OCI-LY1 (cell line): Measurements from ENCODE around the gene WHRN.

Experiments
- H2AFZ ChIP-seq: fragments of 200-600 bp; sonication (generic), shearing (Covaris generic); 2 replicates; pipeline ENCODE4 v1.6.0; 2014; ENCODE audit warnings: antibody characterized with exemption, mild to moderate bottlenecking, low read length
- H3F3A ChIP-seq: fragments of 200-600 bp; sonication (generic), shearing (Covaris generic); 2 replicates; pipeline ENCODE4 v1.6.0; 2014; ENCODE audit warnings: mild to moderate bottlenecking, antibody characterized with exemption, low read length, moderate library complexity; ENCODE audit not compliant: insufficient read depth
- H3K27ac ChIP-seq: fragments of 200-600 bp; sonication (generic); 2 replicates; pipeline ENCODE4 v1.5.1; 2014; ENCODE audit warnings: low read length, mixed run types, mild to moderate bottlenecking, low read depth; ENCODE audit not compliant: poor library complexity, severe bottlenecking
- H3K27me3 ChIP-seq: fragments of 200-600 bp; sonication (generic); 2 replicates; pipeline ENCODE4 v1.6.0; 2014; ENCODE audit warnings: antibody characterized with exemption, mild to moderate bottlenecking, low read length, moderate library complexity; ENCODE audit not compliant: insufficient read depth
- H3K36me3 ChIP-seq: fragments of 200-600 bp; sonication (generic); 2 replicates; pipeline ENCODE4 v1.6.1; 2014; ENCODE audit warnings: mild to moderate bottlenecking, antibody characterized with exemption, low read length, moderate library complexity, mixed read lengths; ENCODE audit not compliant: insufficient read depth
- H3K4me1 ChIP-seq: fragments of 200-600 bp; sonication (generic); 2 replicates; pipeline ENCODE4 v1.5.1; 2014; ENCODE audit warnings: mild to moderate bottlenecking, low read length, moderate library complexity; ENCODE audit not compliant: insufficient read depth, severe bottlenecking
- H3K4me2 ChIP-seq: fragments of 200-600 bp; sonication (generic), shearing (Covaris generic); 2 replicates; pipeline ENCODE4 v1.6.1; 2014; ENCODE audit warnings: low read length
- H3K4me3 ChIP-seq: fragments of 200-600 bp; sonication (generic); 2 replicates; pipeline ENCODE4 v1.5.1; 2014; ENCODE audit warnings: low read length, low read depth, mild to moderate bottlenecking, mixed read lengths; ENCODE audit not compliant: poor library complexity, severe bottlenecking
- H3K79me2 ChIP-seq: fragments of 200-600 bp; shearing (Covaris generic); 2 replicates; pipeline ENCODE4 v1.6.1; 2016; ENCODE audit warnings: mixed run types, low read length, mixed read lengths; ENCODE audit not compliant: insufficient read depth
- H3K9ac ChIP-seq: fragments of 200-600 bp; sonication (generic), shearing (Covaris generic); 2 replicates; pipeline ENCODE4 v1.6.1; 2014; ENCODE audit warnings: mild to moderate bottlenecking, low read length, mixed read lengths
- H3K9me2 ChIP-seq: fragments of 200-600 bp; sonication (generic), shearing (Covaris generic); 2 replicates; pipeline ENCODE4 v1.6.1; 2014; ENCODE audit warnings: low read depth, mild to moderate bottlenecking, low read length, mixed read lengths
- H3K9me3 ChIP-seq: fragments of 200-600 bp; shearing (Covaris generic); 2 replicates; pipeline ENCODE4 v1.6.1; 2014; ENCODE audit warnings: low read length, mixed read lengths
- H4K20me1 ChIP-seq: fragments of 200-600 bp; sonication (generic), shearing (Covaris generic); 2 replicates; pipeline ENCODE4 v1.6.0; 2016; ENCODE audit warnings: mild to moderate bottlenecking, low read length; ENCODE audit not compliant: insufficient read depth
- EZH2 ChIP-seq: fragments of 200-600 bp; sonication (generic), shearing (Covaris generic); IDR thresholded peaks from 2 replicates; pipeline ENCODE4 v1.8.0; 2017; ENCODE audit warnings: borderline replicate concordance, mixed run types, mild to moderate bottlenecking, antibody characterized with exemption, low read length, moderate library complexity, mixed read lengths
- TF ChIP-seq, protein P1 (sequence below): fragments of 200-600 bp; sonication (generic), shearing (Covaris generic); IDR thresholded peaks from 2 replicates; pipeline ENCODE4 v1.5.1; 2017; ENCODE audit warnings: mild to moderate bottlenecking, antibody characterized with exemption, low read length, moderate library complexity, mixed read lengths

WHRN gene

GRCh38 chr9:114371973-114372917 lies 133.0 kb downstream of the WHRN start:
- Histone ChIP-seq H3K4me1 (peaks cover 83% of the 10 kb centered on the region), H3K36me3 (peaks cover 56% of the 10 kb centered on the region), H3K9me3 (no peaks in the 10 kb centered on the region), H3F3A (peaks cover 4% of the 10 kb centered on the region; the same call in 1 of the 2 replicates), H3K9ac (peak overlapping the region; percentile 69), H3K27me3 (no peaks in the 10 kb centered on the region), H2AFZ (no peak overlapping the region), H3K4me3 (peak overlapping the region; percentile 31), H4K20me1 (no peaks in the 10 kb centered on the region), H3K79me2 (no peaks in the 10 kb centered on the region), H3K4me2 (peak overlapping the region; percentile 59), H3K27ac (peak overlapping the region; percentile 99), H3K9me2 (no peaks in the 10 kb centered on the region)
- TF ChIP-seq, protein P1, sequence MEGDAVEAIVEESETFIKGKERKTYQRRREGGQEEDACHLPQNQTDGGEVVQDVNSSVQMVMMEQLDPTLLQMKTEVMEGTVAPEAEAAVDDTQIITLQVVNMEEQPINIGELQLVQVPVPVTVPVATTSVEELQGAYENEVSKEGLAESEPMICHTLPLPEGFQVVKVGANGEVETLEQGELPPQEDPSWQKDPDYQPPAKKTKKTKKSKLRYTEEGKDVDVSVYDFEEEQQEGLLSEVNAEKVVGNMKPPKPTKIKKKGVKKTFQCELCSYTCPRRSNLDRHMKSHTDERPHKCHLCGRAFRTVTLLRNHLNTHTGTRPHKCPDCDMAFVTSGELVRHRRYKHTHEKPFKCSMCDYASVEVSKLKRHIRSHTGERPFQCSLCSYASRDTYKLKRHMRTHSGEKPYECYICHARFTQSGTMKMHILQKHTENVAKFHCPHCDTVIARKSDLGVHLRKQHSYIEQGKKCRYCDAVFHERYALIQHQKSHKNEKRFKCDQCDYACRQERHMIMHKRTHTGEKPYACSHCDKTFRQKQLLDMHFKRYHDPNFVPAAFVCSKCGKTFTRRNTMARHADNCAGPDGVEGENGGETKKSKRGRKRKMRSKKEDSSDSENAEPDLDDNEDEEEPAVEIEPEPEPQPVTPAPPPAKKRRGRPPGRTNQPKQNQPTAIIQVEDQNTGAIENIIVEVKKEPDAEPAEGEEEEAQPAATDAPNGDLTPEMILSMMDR = no peak
- no peak for TF ChIP-seq EZH2

- peaks cover 6% of the 10 kb centered on the region for H3F3A ChIP-seq
- H3K9ac ChIP-seq = peak overlapping the region; percentile 69; the same call in 1 of the 2 replicates
- peak overlapping the region; percentile 99 for H3K27ac ChIP-seq
Observed at GRCh38 chr9:114371343-114371944, 133.8 kb downstream of the WHRN start.

GRCh38 chr9:114370968-114371320 lies 134.3 kb downstream of the WHRN start:
- no peaks in the 10 kb centered on the region for H3K27me3 ChIP-seq
- TF ChIP-seq, protein P1 = no peak
- no peak for TF ChIP-seq EZH2
- H3K9ac ChIP-seq = no peak overlapping the region; the same call in 1 of the 2 replicates
- H3K9me2 ChIP-seq = no peaks in the 10 kb centered on the region
- H3K79me2 ChIP-seq = no peaks in the 10 kb centered on the region
- peak overlapping the region; percentile 99 for H3K27ac ChIP-seq
- no peaks in the 10 kb centered on the region for H4K20me1 ChIP-seq
- H3K9me3 ChIP-seq = no peaks in the 10 kb centered on the region
- H3K36me3 ChIP-seq = peaks cover 49% of the 10 kb centered on the region; the same call in 1 of the 2 replicates
- H3K4me2 ChIP-seq = peak overlapping the region; percentile 27; the same call in 1 of the 2 replicates
- no peak overlapping the region for H2AFZ ChIP-seq
- no peak overlapping the region for H3K4me3 ChIP-seq
- peaks cover 8% of the 10 kb centered on the region for H3F3A ChIP-seq
- peaks cover 96% of the 10 kb centered on the region for H3K4me1 ChIP-seq

More at GRCh38 chr9:114371343-114371944, 133.8 kb downstream of the WHRN start:
- H3K27me3 ChIP-seq = no peaks in the 10 kb centered on the region
- H3K9me2 ChIP-seq = no peaks in the 10 kb centered on the region
- no peaks in the 10 kb centered on the region for H4K20me1 ChIP-seq
- H3K36me3 ChIP-seq = peaks cover 51% of the 10 kb centered on the region; the same call in 1 of the 2 replicates
- H3K9me3 ChIP-seq = no peaks in the 10 kb centered on the region
- H3K4me3 ChIP-seq = peak overlapping the region; percentile 31
- H3K4me1 ChIP-seq = peaks cover 91% of the 10 kb centered on the region
- no peak for TF ChIP-seq EZH2
- TF ChIP-seq, protein P1 = no peak
- H2AFZ ChIP-seq = no peak overlapping the region
- peak overlapping the region; percentile 59; the same call in 1 of the 2 replicates for H3K4me2 ChIP-seq
- H3K79me2 ChIP-seq = no peaks in the 10 kb centered on the region
